WTC11 (cell line): ENCODE data around the gene PTPRC. TPM values are rescaled to one million over a fixed set of nuclear protein-coding genes. Genes with fewer than 3 reads are reported as not detected.

ENCODE experiments used
- ATAC-seq: fragments of 200-7000 bp; cut with Tn5 transposase; 2 replicates; pipeline ENCODE4 v1.10.0; 2021; ENCODE audit warnings: mild to moderate bottlenecking, moderate library complexity
- CTCF ChIA-PET: fragments of 300-600 bp; sonication (Branson Sonifier 250); formaldehyde crosslinking; loops from one replicate; lab custom pipeline; 2021; ENCODE audit warnings: antibody characterized with exemption; lab: Charles Lee
- POLR2A ChIA-PET: fragments of 350-600 bp; sonication (Branson Sonifier 250); formaldehyde crosslinking; loops from one replicate; lab custom pipeline; 2021; ENCODE audit warnings: antibody characterized with exemption; lab: Charles Lee
- DNase-seq: peaks from one replicate; pipeline ENCODE4 v3.0.0; 2021; ENCODE audit warnings: low spot score
- H3K27ac Mint-ChIP-seq: 2 replicates; pipeline ENCODE4 v1.8.0; 2021; ENCODE audit warnings: mixed read lengths
- H3K27me3 Mint-ChIP-seq: 2 replicates; pipeline ENCODE4 v1.8.0; 2021; ENCODE audit warnings: low read depth, mild to moderate bottlenecking, moderate library complexity, mixed read lengths
- H3K36me3 Mint-ChIP-seq: 2 replicates; pipeline ENCODE4 v1.8.0; 2021; ENCODE audit warnings: mixed read lengths
- H3K4me1 Mint-ChIP-seq: 2 replicates; pipeline ENCODE4 v1.8.0; 2022; ENCODE audit warnings: mixed read lengths
- H3K4me3 Mint-ChIP-seq: 2 replicates; pipeline ENCODE4 v1.8.0; 2021; ENCODE audit warnings: mild to moderate bottlenecking, moderate library complexity, mixed read lengths
- H3K9me3 Mint-ChIP-seq: 2 replicates; pipeline ENCODE4 v1.8.0; 2021; ENCODE audit warnings: mixed read lengths
- ATF1 ChIP-seq: sonication (generic); formaldehyde crosslinking; IDR thresholded peaks from 2 replicates; pipeline ENCODE4 v1.8.1; 2023; ENCODE audit warnings: mild to moderate bottlenecking, moderate library complexity, missing genetic modification reagents
- CBFB ChIP-seq: sonication (generic); formaldehyde crosslinking; IDR thresholded peaks from 2 replicates; pipeline ENCODE4 v1.8.1; 2022; ENCODE audit warnings: mild to moderate bottlenecking, low read depth, missing genetic modification reagents
- EMX1 ChIP-seq: fragments of 250-450 bp; sonication (Bioruptor Pico); IDR thresholded peaks from 2 replicates; pipeline ENCODE4 v1.8.0; 2021; ENCODE audit warnings: mild to moderate bottlenecking
- ETV6 ChIP-seq: sonication (generic); formaldehyde crosslinking; IDR thresholded peaks from 2 replicates; pipeline ENCODE4 v1.8.1; 2022; ENCODE audit warnings: mild to moderate bottlenecking, missing genetic modification reagents
- GTF2I ChIP-seq: fragments of 250-450 bp; sonication (Bioruptor Pico); conservative IDR thresholded peaks from 2 replicates; pipeline ENCODE4 v1.4.0; 2021; ENCODE audit warnings: mild to moderate bottlenecking
- JUN ChIP-seq: sonication (generic); formaldehyde crosslinking; IDR thresholded peaks from 2 replicates; pipeline ENCODE4 v1.8.0; 2023; ENCODE audit warnings: mild to moderate bottlenecking, missing genetic modification reagents
- KAT7 ChIP-seq: sonication (generic); formaldehyde crosslinking; IDR thresholded peaks from 2 replicates; pipeline ENCODE4 v1.8.1; 2023; ENCODE audit warnings: missing genetic modification reagents, mild to moderate bottlenecking, borderline replicate concordance
- NFATC4 ChIP-seq: fragments of 250-450 bp; sonication (Bioruptor Pico); IDR thresholded peaks from 2 replicates; pipeline ENCODE4 v1.9.0; 2021; ENCODE audit warnings: mild to moderate bottlenecking
- NFE2L1 ChIP-seq: sonication (generic); formaldehyde crosslinking; IDR thresholded peaks from 2 replicates; pipeline ENCODE4 v1.8.1; 2023; ENCODE audit warnings: missing genetic modification reagents
- NR3C1 ChIP-seq: sonication (generic); formaldehyde crosslinking; conservative IDR thresholded peaks from 2 replicates; pipeline ENCODE4 v1.8.1; 2023; ENCODE audit warnings: low read depth, mild to moderate bottlenecking, missing genetic modification reagents
- SMAD3 ChIP-seq: sonication (generic); formaldehyde crosslinking; IDR thresholded peaks from 2 replicates; pipeline ENCODE4 v1.8.0; 2022; ENCODE audit warnings: missing genetic modification reagents, mild to moderate bottlenecking, borderline replicate concordance
- ZBTB21 ChIP-seq: sonication (generic); formaldehyde crosslinking; IDR thresholded peaks from 2 replicates; pipeline ENCODE4 v1.8.1; 2023; ENCODE audit warnings: mild to moderate bottlenecking, missing genetic modification reagents, borderline replicate concordance
- ZNF423 ChIP-seq: fragments of 250-450 bp; sonication (Bioruptor Pico); IDR thresholded peaks from 2 replicates; pipeline ENCODE4 v2.1.2; 2022; ENCODE audit warnings: mild to moderate bottlenecking, moderate library complexity
- total RNA-seq: library from RNA; stranded (reverse); gene quantifications from 3 replicates; pipeline ENCODE4 v1.2.3, GENCODE V29; 2021
- TF ChIP-seq, protein P1 (sequence below): sonication (generic); formaldehyde crosslinking; IDR thresholded peaks from 2 replicates; pipeline ENCODE4 v1.8.0; 2023; ENCODE audit warnings: missing genetic modification reagents, mild to moderate bottlenecking, borderline replicate concordance
- TF ChIP-seq, protein P2 (sequence below): sonication (generic); formaldehyde crosslinking; IDR thresholded peaks from 2 replicates; pipeline ENCODE4 v1.8.1; 2023; ENCODE audit warnings: mild to moderate bottlenecking, missing genetic modification reagents, borderline replicate concordance
- TF ChIP-seq, protein P3 (sequence below): sonication (generic); formaldehyde crosslinking; conservative IDR thresholded peaks from 2 replicates; pipeline ENCODE4 v1.8.1; 2023; ENCODE audit warnings: mild to moderate bottlenecking, low read depth, missing genetic modification reagents, moderate library complexity
- TF ChIP-seq, protein P4 (sequence below): sonication (generic); formaldehyde crosslinking; IDR thresholded peaks from 2 replicates; pipeline ENCODE4 v1.8.1; 2023; ENCODE audit warnings: mild to moderate bottlenecking, missing genetic modification reagents
- TF ChIP-seq, protein P5 (sequence below): sonication (generic); formaldehyde crosslinking; conservative IDR thresholded peaks from 2 replicates; pipeline ENCODE4 v1.8.1; 2022; ENCODE audit warnings: mild to moderate bottlenecking, missing genetic modification reagents
- TF ChIP-seq, protein P6 (sequence below): fragments of 250-450 bp; sonication (Bioruptor Pico); IDR thresholded peaks from 2 replicates; pipeline ENCODE4 v1.8.0; 2021; ENCODE audit warnings: mild to moderate bottlenecking

PTPRC gene
- total RNA-seq, 1 experiment from 2014 or later, result 1.4 TPM

DNA sequence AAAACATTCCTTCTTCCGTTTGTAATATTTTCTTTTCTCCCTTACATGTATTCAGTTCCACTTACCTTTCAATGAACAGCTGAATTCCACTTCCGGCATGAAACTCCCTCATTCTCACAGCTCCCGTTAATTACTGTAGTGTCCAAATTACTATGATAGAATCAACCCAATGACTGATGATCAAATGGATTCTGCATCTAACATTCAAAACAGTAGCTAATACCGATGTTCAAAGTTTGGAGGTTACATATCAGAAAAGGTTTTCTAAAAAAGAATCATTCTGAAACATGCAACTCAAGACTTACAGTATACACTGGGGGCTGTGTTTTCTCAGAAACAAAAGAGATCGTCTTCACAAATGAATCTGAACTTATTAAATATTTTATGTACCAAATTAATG lies 77.2 kb downstream of the PTPRC start:
- Mint-ChIP-seq H3K4me1 (peaks cover 10% of the 10 kb centered on the region), H3K27me3 (no peaks in the 10 kb centered on the region), H3K9me3 (peaks cover 5% of the 10 kb centered on the region), H3K27ac (no peak overlapping the region), H3K36me3 (peaks cover 4% of the 10 kb centered on the region), H3K4me3 (no peak overlapping the region)
- ChIA-PET CTCF (no interaction called here), POLR2A (no interaction called here)
- no peak for ATAC-seq
- DNase-seq, result no peak
- TF ChIP-seq NFATC4 (no peak), JUN (no peak), EMX1 (CRISPR knock-in tag) (no peak), NR3C1 (CRISPR knock-in tag) (no peak), NFE2L1 (no peak), KAT7 (CRISPR knock-in tag) (no peak), ZBTB21 (CRISPR knock-in tag) (no peak), CBFB (CRISPR knock-in tag) (no peak), ATF1 (CRISPR knock-in tag) (no peak), ZNF423 (CRISPR knock-in tag) (no peak), GTF2I (CRISPR knock-in tag) (no peak), SMAD3 (CRISPR knock-in tag) (no peak), ETV6 (CRISPR knock-in tag) (no peak)
- TF ChIP-seq, protein P1, sequence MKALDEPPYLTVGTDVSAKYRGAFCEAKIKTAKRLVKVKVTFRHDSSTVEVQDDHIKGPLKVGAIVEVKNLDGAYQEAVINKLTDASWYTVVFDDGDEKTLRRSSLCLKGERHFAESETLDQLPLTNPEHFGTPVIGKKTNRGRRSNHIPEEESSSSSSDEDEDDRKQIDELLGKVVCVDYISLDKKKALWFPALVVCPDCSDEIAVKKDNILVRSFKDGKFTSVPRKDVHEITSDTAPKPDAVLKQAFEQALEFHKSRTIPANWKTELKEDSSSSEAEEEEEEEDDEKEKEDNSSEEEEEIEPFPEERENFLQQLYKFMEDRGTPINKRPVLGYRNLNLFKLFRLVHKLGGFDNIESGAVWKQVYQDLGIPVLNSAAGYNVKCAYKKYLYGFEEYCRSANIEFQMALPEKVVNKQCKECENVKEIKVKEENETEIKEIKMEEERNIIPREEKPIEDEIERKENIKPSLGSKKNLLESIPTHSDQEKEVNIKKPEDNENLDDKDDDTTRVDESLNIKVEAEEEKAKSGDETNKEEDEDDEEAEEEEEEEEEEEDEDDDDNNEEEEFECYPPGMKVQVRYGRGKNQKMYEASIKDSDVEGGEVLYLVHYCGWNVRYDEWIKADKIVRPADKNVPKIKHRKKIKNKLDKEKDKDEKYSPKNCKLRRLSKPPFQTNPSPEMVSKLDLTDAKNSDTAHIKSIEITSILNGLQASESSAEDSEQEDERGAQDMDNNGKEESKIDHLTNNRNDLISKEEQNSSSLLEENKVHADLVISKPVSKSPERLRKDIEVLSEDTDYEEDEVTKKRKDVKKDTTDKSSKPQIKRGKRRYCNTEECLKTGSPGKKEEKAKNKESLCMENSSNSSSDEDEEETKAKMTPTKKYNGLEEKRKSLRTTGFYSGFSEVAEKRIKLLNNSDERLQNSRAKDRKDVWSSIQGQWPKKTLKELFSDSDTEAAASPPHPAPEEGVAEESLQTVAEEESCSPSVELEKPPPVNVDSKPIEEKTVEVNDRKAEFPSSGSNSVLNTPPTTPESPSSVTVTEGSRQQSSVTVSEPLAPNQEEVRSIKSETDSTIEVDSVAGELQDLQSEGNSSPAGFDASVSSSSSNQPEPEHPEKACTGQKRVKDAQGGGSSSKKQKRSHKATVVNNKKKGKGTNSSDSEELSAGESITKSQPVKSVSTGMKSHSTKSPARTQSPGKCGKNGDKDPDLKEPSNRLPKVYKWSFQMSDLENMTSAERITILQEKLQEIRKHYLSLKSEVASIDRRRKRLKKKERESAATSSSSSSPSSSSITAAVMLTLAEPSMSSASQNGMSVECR (CRISPR knock-in tag), result no peak
- TF ChIP-seq, protein P2, sequence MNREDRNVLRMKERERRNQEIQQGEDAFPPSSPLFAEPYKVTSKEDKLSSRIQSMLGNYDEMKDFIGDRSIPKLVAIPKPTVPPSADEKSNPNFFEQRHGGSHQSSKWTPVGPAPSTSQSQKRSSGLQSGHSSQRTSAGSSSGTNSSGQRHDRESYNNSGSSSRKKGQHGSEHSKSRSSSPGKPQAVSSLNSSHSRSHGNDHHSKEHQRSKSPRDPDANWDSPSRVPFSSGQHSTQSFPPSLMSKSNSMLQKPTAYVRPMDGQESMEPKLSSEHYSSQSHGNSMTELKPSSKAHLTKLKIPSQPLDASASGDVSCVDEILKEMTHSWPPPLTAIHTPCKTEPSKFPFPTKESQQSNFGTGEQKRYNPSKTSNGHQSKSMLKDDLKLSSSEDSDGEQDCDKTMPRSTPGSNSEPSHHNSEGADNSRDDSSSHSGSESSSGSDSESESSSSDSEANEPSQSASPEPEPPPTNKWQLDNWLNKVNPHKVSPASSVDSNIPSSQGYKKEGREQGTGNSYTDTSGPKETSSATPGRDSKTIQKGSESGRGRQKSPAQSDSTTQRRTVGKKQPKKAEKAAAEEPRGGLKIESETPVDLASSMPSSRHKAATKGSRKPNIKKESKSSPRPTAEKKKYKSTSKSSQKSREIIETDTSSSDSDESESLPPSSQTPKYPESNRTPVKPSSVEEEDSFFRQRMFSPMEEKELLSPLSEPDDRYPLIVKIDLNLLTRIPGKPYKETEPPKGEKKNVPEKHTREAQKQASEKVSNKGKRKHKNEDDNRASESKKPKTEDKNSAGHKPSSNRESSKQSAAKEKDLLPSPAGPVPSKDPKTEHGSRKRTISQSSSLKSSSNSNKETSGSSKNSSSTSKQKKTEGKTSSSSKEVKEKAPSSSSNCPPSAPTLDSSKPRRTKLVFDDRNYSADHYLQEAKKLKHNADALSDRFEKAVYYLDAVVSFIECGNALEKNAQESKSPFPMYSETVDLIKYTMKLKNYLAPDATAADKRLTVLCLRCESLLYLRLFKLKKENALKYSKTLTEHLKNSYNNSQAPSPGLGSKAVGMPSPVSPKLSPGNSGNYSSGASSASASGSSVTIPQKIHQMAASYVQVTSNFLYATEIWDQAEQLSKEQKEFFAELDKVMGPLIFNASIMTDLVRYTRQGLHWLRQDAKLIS (CRISPR knock-in tag), result no peak
- TF ChIP-seq, protein P3, sequence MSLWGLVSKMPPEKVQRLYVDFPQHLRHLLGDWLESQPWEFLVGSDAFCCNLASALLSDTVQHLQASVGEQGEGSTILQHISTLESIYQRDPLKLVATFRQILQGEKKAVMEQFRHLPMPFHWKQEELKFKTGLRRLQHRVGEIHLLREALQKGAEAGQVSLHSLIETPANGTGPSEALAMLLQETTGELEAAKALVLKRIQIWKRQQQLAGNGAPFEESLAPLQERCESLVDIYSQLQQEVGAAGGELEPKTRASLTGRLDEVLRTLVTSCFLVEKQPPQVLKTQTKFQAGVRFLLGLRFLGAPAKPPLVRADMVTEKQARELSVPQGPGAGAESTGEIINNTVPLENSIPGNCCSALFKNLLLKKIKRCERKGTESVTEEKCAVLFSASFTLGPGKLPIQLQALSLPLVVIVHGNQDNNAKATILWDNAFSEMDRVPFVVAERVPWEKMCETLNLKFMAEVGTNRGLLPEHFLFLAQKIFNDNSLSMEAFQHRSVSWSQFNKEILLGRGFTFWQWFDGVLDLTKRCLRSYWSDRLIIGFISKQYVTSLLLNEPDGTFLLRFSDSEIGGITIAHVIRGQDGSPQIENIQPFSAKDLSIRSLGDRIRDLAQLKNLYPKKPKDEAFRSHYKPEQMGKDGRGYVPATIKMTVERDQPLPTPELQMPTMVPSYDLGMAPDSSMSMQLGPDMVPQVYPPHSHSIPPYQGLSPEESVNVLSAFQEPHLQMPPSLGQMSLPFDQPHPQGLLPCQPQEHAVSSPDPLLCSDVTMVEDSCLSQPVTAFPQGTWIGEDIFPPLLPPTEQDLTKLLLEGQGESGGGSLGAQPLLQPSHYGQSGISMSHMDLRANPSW (CRISPR knock-in tag), result no peak
- TF ChIP-seq, protein P4, sequence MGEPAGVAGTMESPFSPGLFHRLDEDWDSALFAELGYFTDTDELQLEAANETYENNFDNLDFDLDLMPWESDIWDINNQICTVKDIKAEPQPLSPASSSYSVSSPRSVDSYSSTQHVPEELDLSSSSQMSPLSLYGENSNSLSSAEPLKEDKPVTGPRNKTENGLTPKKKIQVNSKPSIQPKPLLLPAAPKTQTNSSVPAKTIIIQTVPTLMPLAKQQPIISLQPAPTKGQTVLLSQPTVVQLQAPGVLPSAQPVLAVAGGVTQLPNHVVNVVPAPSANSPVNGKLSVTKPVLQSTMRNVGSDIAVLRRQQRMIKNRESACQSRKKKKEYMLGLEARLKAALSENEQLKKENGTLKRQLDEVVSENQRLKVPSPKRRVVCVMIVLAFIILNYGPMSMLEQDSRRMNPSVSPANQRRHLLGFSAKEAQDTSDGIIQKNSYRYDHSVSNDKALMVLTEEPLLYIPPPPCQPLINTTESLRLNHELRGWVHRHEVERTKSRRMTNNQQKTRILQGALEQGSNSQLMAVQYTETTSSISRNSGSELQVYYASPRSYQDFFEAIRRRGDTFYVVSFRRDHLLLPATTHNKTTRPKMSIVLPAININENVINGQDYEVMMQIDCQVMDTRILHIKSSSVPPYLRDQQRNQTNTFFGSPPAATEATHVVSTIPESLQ (CRISPR knock-in tag), result no peak
- TF ChIP-seq, protein P5, sequence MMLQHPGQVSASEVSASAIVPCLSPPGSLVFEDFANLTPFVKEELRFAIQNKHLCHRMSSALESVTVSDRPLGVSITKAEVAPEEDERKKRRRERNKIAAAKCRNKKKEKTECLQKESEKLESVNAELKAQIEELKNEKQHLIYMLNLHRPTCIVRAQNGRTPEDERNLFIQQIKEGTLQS (CRISPR knock-in tag), result no peak
- TF ChIP-seq, protein P6, sequence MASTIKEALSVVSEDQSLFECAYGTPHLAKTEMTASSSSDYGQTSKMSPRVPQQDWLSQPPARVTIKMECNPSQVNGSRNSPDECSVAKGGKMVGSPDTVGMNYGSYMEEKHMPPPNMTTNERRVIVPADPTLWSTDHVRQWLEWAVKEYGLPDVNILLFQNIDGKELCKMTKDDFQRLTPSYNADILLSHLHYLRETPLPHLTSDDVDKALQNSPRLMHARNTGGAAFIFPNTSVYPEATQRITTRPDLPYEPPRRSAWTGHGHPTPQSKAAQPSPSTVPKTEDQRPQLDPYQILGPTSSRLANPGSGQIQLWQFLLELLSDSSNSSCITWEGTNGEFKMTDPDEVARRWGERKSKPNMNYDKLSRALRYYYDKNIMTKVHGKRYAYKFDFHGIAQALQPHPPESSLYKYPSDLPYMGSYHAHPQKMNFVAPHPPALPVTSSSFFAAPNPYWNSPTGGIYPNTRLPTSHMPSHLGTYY (CRISPR knock-in tag), result no peak
